ENCODE data around the gene USP3.

DNA sequence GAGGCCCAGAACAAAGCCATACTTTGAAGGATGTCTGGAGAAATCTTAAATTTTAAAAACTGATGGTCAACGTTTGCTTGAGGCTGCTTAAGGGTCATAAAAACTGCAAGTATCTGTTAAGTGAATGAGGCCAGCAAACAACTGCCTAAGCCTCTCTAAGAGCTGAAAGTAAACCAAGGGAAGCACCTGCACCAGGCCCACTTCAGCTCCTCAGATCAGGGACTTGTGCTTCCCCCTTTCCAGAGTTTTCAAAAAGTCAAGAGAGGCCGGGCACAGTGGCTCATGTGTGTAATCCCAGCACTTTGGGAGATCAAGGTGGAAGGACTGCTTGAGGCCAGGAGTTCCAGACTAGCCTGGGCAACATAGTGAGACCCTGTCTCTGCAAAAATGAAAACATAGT is 101.9 kb downstream of the USP3 start:
- TF ChIP-seq, protein P1, sequence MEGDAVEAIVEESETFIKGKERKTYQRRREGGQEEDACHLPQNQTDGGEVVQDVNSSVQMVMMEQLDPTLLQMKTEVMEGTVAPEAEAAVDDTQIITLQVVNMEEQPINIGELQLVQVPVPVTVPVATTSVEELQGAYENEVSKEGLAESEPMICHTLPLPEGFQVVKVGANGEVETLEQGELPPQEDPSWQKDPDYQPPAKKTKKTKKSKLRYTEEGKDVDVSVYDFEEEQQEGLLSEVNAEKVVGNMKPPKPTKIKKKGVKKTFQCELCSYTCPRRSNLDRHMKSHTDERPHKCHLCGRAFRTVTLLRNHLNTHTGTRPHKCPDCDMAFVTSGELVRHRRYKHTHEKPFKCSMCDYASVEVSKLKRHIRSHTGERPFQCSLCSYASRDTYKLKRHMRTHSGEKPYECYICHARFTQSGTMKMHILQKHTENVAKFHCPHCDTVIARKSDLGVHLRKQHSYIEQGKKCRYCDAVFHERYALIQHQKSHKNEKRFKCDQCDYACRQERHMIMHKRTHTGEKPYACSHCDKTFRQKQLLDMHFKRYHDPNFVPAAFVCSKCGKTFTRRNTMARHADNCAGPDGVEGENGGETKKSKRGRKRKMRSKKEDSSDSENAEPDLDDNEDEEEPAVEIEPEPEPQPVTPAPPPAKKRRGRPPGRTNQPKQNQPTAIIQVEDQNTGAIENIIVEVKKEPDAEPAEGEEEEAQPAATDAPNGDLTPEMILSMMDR (IDR thresholded peaks at IDR 0.05; ENCODE audit: borderline replicate concordance, extremely low read depth, low read length, poor library complexity, severe bottlenecking): no peak
- no peak for TF ChIP-seq EZH2 (IDR thresholded peaks at IDR 0.05; ENCODE audit: borderline replicate concordance, low read depth, low read length, severe bottlenecking)

Measured in DND-41 (cell line).